NCI-H1417 treated with DMSO at 0.1 percent for 48 hours (cell line): ENCODE results near the gene ZMIZ1.

ENCODE experiments used
- DNase-seq: peaks from one replicate; lab custom pipeline; 2025; lab: John Stamatoyannopoulos, UW

Gene ZMIZ1

GRCh38 chr10:79231908-79232307, 163.1 kb downstream of the ZMIZ1 start:
- DNase-seq, result no peak

- DNase-seq, result no peak
Measured at GRCh38 chr10:79232864-79233263, 164.1 kb downstream of the ZMIZ1 start.

- no peak for DNase-seq
Measured at GRCh38 chr10:79234391-79235315, 165.9 kb downstream of the ZMIZ1 start.

- no peak for DNase-seq
Measured at GRCh38 chr10:79235765-79236432, 167.1 kb downstream of the ZMIZ1 start.

- no peak for DNase-seq
Measured at GRCh38 chr10:79236433-79236765, 167.6 kb downstream of the ZMIZ1 start.

GRCh38 chr10:79237454-79238157, 168.8 kb downstream of the ZMIZ1 start:
- no peak for DNase-seq

- DNase-seq, result no peak
Measured at GRCh38 chr10:79238158-79238520, 169.4 kb downstream of the ZMIZ1 start.

GRCh38 chr10:79238606-79239005, 169.8 kb downstream of the ZMIZ1 start:
- no peak for DNase-seq

GRCh38 chr10:79239275-79239779, 170.6 kb downstream of the ZMIZ1 start:
- DNase-seq, result no peak

- no peak for DNase-seq
Measured at GRCh38 chr10:79239924-79240581, 171.3 kb downstream of the ZMIZ1 start.

GRCh38 chr10:79241629-79241989, 172.8 kb downstream of the ZMIZ1 start:
- no peak for DNase-seq

- DNase-seq, result no peak
Measured at GRCh38 chr10:79241990-79242619, 173.3 kb downstream of the ZMIZ1 start.

GRCh38 chr10:79242620-79243152, 173.9 kb downstream of the ZMIZ1 start:
- no peak for DNase-seq

- DNase-seq, result no peak
Measured at GRCh38 chr10:79243181-79244067, 174.7 kb downstream of the ZMIZ1 start.

GRCh38 chr10:79244068-79244442, 175.3 kb downstream of the ZMIZ1 start:
- DNase-seq, result no peak

- DNase-seq, result no peak
Measured at GRCh38 chr10:79244841-79245504, 176.2 kb downstream of the ZMIZ1 start.

GRCh38 chr10:79245539-79246208, 176.9 kb downstream of the ZMIZ1 start:
- no peak for DNase-seq

- no peak for DNase-seq
Measured at GRCh38 chr10:79246209-79246581, 177.4 kb downstream of the ZMIZ1 start.

GRCh38 chr10:79246606-79247275, 178.0 kb downstream of the ZMIZ1 start:
- DNase-seq, result no peak
